ENCODE results near the gene CAP1. TPM values are rescaled to one million over a fixed set of nuclear protein-coding genes. Genes with fewer than 3 reads are reported as not detected.

CAP1 gene
- total RNA-seq, 1 experiment from 2014 or later, result 229 TPM

DNA sequence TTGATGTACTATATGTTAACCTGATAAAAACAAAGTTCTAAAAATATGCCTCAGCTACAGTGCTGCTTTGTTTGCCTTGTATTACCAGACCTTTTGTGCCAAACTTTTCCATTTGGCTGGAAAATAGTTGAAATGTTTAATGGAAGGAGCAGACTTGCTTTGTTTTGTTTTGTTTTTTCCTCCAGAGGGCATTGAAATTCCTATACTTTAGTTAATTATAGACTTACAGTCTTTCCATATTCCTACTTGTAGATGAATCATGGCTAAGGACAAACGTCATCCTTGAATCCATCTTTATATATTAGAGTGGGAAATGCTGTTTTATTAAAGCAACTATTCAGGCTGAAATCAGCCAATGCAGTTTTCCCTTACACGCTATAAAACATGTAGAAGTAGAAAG, 6.7 kb downstream of the CAP1 start:
- Histone ChIP-seq H3K9me3 (ENCODE audit: low read length) (no peaks in the 10 kb centered on the region), H4K20me1 (ENCODE audit: insufficient read depth, low read depth, low read length) (peaks cover 4% of the 10 kb centered on the region; the same call in 1 of the 2 replicates), H3K4me3 (ENCODE audit: low read length) (no peak overlapping the region), H3K4me2 (ENCODE audit: low read depth, low read length, poor library complexity, severe bottlenecking) (no peak overlapping the region), H3K36me3 (ENCODE audit: insufficient read depth, low read length) (peaks cover 27% of the 10 kb centered on the region; the same call in 1 of the 2 replicates), H3K79me2 (ENCODE audit: low read length) (peaks cover 97% of the 10 kb centered on the region), H3K9ac (ENCODE audit: low read length) (no peak overlapping the region), H3K27me3 (ENCODE audit: low read length) (no peaks in the 10 kb centered on the region), H2AFZ (ENCODE audit: low read length) (no peak overlapping the region), H3K27ac (ENCODE audit: low read length) (no peak overlapping the region), H3K9me2 (replicated peaks; ENCODE audit: insufficient read depth, low read length) (no peaks in the 10 kb centered on the region), H3K4me1 (ENCODE audit: low read length) (peaks cover 53% of the 10 kb centered on the region)
- no peak for DNase-seq

DNA sequence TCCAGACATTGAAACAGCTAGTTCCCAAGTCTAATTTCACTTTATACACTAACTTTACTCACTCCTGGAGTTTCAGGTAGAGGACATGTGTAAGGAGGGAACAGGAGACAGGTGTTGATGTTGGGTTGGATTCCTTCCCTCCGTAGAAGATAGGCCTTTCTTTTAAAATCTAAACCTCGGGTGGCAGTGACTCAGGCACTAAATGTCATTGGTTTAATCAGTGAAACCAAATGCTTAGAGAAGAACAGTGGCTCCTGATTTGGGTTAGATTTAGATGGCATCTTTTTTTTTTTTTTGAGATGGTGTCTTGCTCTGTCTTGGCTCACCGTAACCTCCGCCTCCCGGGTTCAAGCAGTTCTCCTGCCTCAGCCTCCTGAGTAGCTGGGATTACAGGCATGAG, 7.2 kb downstream of the CAP1 start:
- no peak for DNase-seq
- peaks cover 97% of the 10 kb centered on the region for H3K79me2 ChIP-seq (ENCODE audit: low read length)
- H3K9me3 ChIP-seq (ENCODE audit: low read length), result no peaks in the 10 kb centered on the region
- peaks cover 25% of the 10 kb centered on the region; the same call in 1 of the 2 replicates for H3K36me3 ChIP-seq (ENCODE audit: insufficient read depth, low read length)
- H3K9ac ChIP-seq (ENCODE audit: low read length), result no peak overlapping the region
- no peaks in the 10 kb centered on the region for H3K27me3 ChIP-seq (ENCODE audit: low read length)
- no peak overlapping the region for H2AFZ ChIP-seq (ENCODE audit: low read length)
- 0 out of 2 replicates have a peak, but pooled peaks cover 4% of the 10 kb centered on the region for H4K20me1 ChIP-seq (ENCODE audit: insufficient read depth, low read depth, low read length)
- peaks cover 48% of the 10 kb centered on the region for H3K4me1 ChIP-seq (ENCODE audit: low read length)
- no peak overlapping the region for H3K4me2 ChIP-seq (ENCODE audit: low read depth, low read length, poor library complexity, severe bottlenecking)
- no peak overlapping the region for H3K27ac ChIP-seq (ENCODE audit: low read length)
- H3K4me3 ChIP-seq (ENCODE audit: low read length), result no peak overlapping the region
- no peaks in the 10 kb centered on the region for H3K9me2 ChIP-seq (replicated peaks; ENCODE audit: insufficient read depth, low read length)

DNA sequence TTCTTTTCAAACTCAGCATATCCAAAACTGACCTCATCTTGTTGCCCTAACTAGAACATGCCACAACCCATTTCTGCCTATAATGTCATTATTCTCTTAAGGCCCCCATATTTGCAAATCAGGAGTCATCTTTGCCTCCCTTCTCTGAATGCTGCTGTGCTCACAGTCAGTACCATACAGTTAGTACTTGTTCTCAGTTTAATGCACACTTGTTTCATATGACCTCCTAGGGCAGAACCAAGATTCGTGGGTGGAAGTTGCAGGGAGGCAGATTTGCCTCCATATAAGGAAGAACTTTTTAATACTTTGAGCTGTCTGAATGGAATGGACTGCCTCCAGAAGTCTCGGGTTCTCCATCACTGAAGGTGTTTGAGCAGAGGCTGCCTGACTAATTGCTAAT, 9.2 kb downstream of the CAP1 start:
- Histone ChIP-seq H3K36me3 (ENCODE audit: insufficient read depth, low read length) (peaks cover 25% of the 10 kb centered on the region; the same call in 1 of the 2 replicates), H3K27me3 (ENCODE audit: low read length) (no peaks in the 10 kb centered on the region), H3K9me3 (ENCODE audit: low read length) (no peaks in the 10 kb centered on the region), H3K79me2 (ENCODE audit: low read length) (peaks cover 93% of the 10 kb centered on the region), H3K9me2 (replicated peaks; ENCODE audit: insufficient read depth, low read length) (no peaks in the 10 kb centered on the region), H4K20me1 (ENCODE audit: insufficient read depth, low read depth, low read length) (0 out of 2 replicates have a peak, but pooled peaks cover 4% of the 10 kb centered on the region), H3K27ac (ENCODE audit: low read length) (peak overlapping the region; percentile 27; the same call in 1 of the 2 replicates), H3K4me3 (ENCODE audit: low read length) (no peak overlapping the region), H3K9ac (ENCODE audit: low read length) (no peak overlapping the region), H3K4me2 (ENCODE audit: low read depth, low read length, poor library complexity, severe bottlenecking) (no peak overlapping the region), H2AFZ (ENCODE audit: low read length) (no peak overlapping the region), H3K4me1 (ENCODE audit: low read length) (peaks cover 30% of the 10 kb centered on the region)
- no peak for DNase-seq

DNA sequence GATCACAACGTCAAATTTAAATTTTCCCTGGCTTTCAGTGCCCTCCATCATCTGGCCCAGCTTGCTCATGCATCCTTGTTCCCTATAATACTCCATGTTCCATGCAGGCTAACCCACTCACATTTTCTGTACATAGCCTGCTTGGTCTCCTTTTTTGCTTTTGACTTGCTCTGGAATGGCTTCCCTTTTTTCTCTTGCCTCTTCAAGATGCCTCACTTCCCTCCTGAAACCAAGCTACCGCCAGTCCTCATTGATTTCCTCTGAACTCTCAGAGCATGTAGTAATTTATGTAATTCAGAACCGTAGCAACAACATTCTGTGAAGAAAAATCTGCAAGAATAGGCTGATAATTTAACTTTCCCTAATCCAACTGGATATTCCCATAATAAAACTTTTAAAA, 10.3 kb downstream of the CAP1 start:
- H3K4me1 ChIP-seq (ENCODE audit: low read length), result peaks cover 25% of the 10 kb centered on the region
- H3K4me2 ChIP-seq (ENCODE audit: low read depth, low read length, poor library complexity, severe bottlenecking), result no peak overlapping the region
- no peak overlapping the region for H3K4me3 ChIP-seq (ENCODE audit: low read length)
- H3K36me3 ChIP-seq (ENCODE audit: insufficient read depth, low read length), result peaks cover 21% of the 10 kb centered on the region; the same call in 1 of the 2 replicates
- H3K27me3 ChIP-seq (ENCODE audit: low read length), result no peaks in the 10 kb centered on the region
- H3K79me2 ChIP-seq (ENCODE audit: low read length), result peaks cover 91% of the 10 kb centered on the region
- H3K27ac ChIP-seq (ENCODE audit: low read length), result no peak overlapping the region
- H4K20me1 ChIP-seq (ENCODE audit: insufficient read depth, low read depth, low read length), result 0 out of 2 replicates have a peak, but pooled peaks cover 1% of the 10 kb centered on the region
- DNase-seq, result no peak
- H2AFZ ChIP-seq (ENCODE audit: low read length), result no peak overlapping the region
- no peak overlapping the region for H3K9ac ChIP-seq (ENCODE audit: low read length)
- no peaks in the 10 kb centered on the region for H3K9me2 ChIP-seq (replicated peaks; ENCODE audit: insufficient read depth, low read length)
- no peaks in the 10 kb centered on the region for H3K9me3 ChIP-seq (ENCODE audit: low read length)

DNA sequence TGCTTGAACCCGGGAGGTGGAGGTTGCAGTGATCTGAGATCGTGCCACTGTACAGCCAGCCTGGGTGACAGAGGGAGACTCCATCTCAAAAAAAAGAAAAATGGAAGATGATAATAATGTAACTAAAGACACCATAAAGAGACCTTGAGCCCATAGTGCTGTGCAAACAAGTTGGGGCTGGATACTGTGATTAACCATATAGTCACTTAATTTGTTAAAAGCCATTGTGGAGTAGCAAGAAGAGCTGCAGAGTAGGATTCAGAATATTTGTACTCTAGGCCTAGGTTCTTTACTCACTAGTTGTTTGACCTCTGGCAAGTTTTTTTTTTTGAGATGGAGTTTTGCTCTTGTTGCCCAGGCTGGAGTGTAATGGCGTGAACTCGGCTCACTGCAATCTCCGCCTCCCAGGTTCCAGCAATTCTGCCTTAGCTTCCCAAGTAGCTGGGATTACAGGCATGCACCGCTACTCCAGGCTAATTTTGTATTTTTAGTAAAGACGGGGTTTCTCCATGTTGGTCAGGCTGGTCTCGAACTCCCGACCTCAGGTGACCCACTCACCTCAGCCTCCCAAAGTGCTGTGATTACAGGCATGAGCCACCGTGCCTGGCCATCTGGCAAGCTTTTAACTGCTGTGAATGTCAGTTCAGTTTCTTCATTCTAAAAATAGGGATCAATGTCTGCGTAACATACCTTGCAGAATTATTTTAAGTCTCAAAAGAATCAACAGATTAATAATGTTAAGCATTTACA, 12.8 kb downstream of the CAP1 start:
- H4K20me1 ChIP-seq (ENCODE audit: insufficient read depth, low read depth, low read length), result no peaks in the 10 kb centered on the region

DNA sequence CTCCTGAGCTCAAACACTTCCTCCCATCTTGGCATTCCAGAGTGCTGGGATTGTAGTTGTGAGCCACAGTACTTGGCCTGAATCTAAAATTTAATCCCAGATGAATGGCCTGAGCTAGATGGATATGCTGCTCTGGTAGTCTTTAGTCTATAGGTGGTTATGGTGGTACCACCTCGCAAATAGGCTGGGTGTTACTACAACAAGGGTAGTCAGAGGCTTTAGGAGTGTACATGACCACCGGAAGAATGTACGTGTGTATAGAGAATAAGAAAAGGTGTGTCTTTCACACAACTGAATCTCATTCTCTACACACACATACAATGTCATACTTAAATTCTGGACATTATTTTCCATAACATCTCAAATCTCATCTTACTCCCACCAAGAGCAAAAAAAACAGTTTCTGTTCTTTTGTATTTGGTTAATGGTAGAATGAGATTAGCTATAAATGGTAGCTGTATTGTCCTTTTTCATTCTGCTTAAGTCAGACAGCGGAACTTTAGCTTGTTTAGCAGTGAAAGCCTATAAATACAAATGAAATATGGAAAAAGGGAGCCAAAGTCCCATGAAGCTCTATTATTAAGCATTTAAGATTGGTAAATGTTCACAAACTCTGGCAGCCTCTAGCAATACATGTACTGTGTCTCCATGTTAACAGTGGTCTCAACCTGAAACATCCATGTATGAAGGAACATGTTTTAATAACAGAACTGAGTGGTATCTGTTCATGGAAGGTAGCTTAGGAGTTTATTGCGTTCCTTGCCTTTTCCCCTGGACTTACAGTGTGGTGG, 16.2 kb downstream of the CAP1 start:
- no peak for DNase-seq
- Histone ChIP-seq H3K4me1 (ENCODE audit: low read length) (peaks cover 54% of the 10 kb centered on the region), H3K9me3 (ENCODE audit: low read length) (no peaks in the 10 kb centered on the region), H3K4me3 (ENCODE audit: low read length) (no peak overlapping the region), H3K79me2 (ENCODE audit: low read length) (peaks cover 86% of the 10 kb centered on the region), H3K9ac (ENCODE audit: low read length) (no peak overlapping the region), H3K27me3 (ENCODE audit: low read length) (no peaks in the 10 kb centered on the region), H3K9me2 (replicated peaks; ENCODE audit: insufficient read depth, low read length) (no peaks in the 10 kb centered on the region), H4K20me1 (ENCODE audit: insufficient read depth, low read depth, low read length) (peaks cover 3% of the 10 kb centered on the region; the same call in 1 of the 2 replicates), H3K27ac (ENCODE audit: low read length) (peak overlapping the region; percentile 41), H3K4me2 (ENCODE audit: low read depth, low read length, poor library complexity, severe bottlenecking) (no peak overlapping the region), H2AFZ (ENCODE audit: low read length) (no peak overlapping the region), H3K36me3 (ENCODE audit: insufficient read depth, low read length) (peaks cover 20% of the 10 kb centered on the region)

More for the DNA sequence above, 12.8 kb downstream of the CAP1 start:
- H3K9me2 ChIP-seq (replicated peaks; ENCODE audit: insufficient read depth, low read length), result no peaks in the 10 kb centered on the region
- no peak overlapping the region for H3K4me2 ChIP-seq (ENCODE audit: low read depth, low read length, poor library complexity, severe bottlenecking)
- peaks cover 91% of the 10 kb centered on the region for H3K79me2 ChIP-seq (ENCODE audit: low read length)
- DNase-seq, result no peak
- H3K36me3 ChIP-seq (ENCODE audit: insufficient read depth, low read length), result peaks cover 12% of the 10 kb centered on the region; the same call in 1 of the 2 replicates
- H3K4me1 ChIP-seq (ENCODE audit: low read length), result peaks cover 36% of the 10 kb centered on the region
- no peak overlapping the region for H3K4me3 ChIP-seq (ENCODE audit: low read length)
- H3K9ac ChIP-seq (ENCODE audit: low read length), result no peak overlapping the region
- H3K9me3 ChIP-seq (ENCODE audit: low read length), result no peaks in the 10 kb centered on the region
- no peak overlapping the region for H2AFZ ChIP-seq (ENCODE audit: low read length)
- no peak overlapping the region for H3K27ac ChIP-seq (ENCODE audit: low read length)
- H3K27me3 ChIP-seq (ENCODE audit: low read length), result no peaks in the 10 kb centered on the region

DNA sequence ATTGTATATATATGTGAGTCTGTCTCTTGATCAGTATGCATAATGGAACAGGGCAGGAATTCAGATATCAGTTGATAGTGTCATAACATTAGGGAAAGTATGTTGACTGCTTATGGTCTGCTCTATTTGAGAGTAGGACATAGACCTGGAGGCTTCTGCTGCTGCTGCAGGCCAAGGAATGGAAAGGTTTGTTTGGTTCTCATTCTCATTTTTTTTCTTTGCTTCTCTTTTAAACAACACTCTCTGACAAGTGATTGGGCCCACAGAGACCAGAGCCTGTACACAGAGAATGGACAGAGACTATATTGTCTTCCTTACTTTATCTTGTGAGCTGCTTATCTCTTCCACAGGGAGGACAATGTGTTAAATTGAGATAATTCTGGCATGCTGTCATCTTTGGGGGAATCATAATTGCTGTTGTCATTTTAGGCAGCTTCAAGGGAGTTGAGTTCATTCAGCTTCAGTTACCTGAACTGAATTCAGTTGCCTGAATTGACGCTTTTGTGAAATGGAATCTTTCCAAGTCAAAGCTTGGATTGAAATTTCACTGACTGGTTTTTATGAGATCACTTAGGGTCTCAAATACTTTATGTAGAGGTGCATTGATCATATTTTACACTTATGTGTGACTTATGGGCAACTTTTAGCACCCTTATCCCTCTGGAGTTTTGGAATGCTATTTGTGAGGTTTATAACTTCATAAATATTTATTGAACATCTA, 16.9 kb downstream of the CAP1 start:
- Histone ChIP-seq H3K4me1 (ENCODE audit: low read length) (peaks cover 59% of the 10 kb centered on the region), H3K36me3 (ENCODE audit: insufficient read depth, low read length) (peaks cover 25% of the 10 kb centered on the region), H3K79me2 (ENCODE audit: low read length) (peaks cover 84% of the 10 kb centered on the region), H3K9me3 (ENCODE audit: low read length) (no peaks in the 10 kb centered on the region), H3K4me2 (ENCODE audit: low read depth, low read length, poor library complexity, severe bottlenecking) (no peak overlapping the region), H3K27ac (ENCODE audit: low read length) (peak overlapping the region; percentile 98), H3K4me3 (ENCODE audit: low read length) (no peak overlapping the region), H3K27me3 (ENCODE audit: low read length) (no peaks in the 10 kb centered on the region), H4K20me1 (ENCODE audit: insufficient read depth, low read depth, low read length) (peaks cover 3% of the 10 kb centered on the region; the same call in 1 of the 2 replicates), H2AFZ (ENCODE audit: low read length) (no peak overlapping the region), H3K9ac (ENCODE audit: low read length) (no peak overlapping the region), H3K9me2 (replicated peaks; ENCODE audit: insufficient read depth, low read length) (no peaks in the 10 kb centered on the region)
- DNase-seq, result no peak

All from Karpas-422 (cell line).